Measurements from ENCODE around the gene SMC3.

The SMC3 gene

DNA sequence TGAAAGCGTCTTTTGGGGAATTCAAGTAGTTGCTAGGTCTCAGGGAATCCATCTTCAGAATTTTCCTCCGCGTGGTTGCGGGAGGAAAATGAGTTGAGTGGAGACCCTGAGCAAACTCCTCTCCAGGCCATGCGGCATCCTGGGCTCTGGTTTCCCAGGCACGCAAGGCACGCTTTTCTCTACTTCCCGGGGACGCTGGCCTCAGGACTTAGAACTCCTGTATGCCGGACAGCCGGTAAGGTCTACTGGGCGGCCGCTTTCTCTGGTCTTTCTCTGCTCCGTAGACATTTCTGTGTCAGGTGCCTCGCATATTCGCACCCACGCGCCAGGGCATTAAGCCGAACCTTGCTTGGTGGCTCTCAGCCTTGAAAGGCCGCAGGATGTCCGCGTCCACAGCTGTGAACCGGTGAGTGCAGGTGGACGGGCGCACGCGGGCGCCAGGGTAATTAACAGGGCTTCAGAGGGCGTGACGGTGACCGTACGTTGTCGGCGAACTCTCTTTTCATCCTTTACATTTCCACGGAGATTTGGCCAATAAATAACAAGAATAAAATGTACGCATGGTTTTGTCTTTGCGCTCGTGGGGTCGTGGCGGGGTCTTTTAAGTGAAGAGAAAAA, 75.6 kb downstream of the SMC3 start:
- peak; percentile 19 for DNase-seq (ENCODE audit: low spot score)
- TF ChIP-seq, protein P1, sequence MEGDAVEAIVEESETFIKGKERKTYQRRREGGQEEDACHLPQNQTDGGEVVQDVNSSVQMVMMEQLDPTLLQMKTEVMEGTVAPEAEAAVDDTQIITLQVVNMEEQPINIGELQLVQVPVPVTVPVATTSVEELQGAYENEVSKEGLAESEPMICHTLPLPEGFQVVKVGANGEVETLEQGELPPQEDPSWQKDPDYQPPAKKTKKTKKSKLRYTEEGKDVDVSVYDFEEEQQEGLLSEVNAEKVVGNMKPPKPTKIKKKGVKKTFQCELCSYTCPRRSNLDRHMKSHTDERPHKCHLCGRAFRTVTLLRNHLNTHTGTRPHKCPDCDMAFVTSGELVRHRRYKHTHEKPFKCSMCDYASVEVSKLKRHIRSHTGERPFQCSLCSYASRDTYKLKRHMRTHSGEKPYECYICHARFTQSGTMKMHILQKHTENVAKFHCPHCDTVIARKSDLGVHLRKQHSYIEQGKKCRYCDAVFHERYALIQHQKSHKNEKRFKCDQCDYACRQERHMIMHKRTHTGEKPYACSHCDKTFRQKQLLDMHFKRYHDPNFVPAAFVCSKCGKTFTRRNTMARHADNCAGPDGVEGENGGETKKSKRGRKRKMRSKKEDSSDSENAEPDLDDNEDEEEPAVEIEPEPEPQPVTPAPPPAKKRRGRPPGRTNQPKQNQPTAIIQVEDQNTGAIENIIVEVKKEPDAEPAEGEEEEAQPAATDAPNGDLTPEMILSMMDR (IDR thresholded peaks at IDR 0.05; ENCODE audit: extremely low read depth, insufficient read depth, missing control alignments): no peak
- in situ Hi-C loops (cut with MboI; ENCODE audit: low pct_unique_long_range_greater_than_20kb, low sequenced_read_pairs, unreplicated experiment): no loop called here

DNA sequence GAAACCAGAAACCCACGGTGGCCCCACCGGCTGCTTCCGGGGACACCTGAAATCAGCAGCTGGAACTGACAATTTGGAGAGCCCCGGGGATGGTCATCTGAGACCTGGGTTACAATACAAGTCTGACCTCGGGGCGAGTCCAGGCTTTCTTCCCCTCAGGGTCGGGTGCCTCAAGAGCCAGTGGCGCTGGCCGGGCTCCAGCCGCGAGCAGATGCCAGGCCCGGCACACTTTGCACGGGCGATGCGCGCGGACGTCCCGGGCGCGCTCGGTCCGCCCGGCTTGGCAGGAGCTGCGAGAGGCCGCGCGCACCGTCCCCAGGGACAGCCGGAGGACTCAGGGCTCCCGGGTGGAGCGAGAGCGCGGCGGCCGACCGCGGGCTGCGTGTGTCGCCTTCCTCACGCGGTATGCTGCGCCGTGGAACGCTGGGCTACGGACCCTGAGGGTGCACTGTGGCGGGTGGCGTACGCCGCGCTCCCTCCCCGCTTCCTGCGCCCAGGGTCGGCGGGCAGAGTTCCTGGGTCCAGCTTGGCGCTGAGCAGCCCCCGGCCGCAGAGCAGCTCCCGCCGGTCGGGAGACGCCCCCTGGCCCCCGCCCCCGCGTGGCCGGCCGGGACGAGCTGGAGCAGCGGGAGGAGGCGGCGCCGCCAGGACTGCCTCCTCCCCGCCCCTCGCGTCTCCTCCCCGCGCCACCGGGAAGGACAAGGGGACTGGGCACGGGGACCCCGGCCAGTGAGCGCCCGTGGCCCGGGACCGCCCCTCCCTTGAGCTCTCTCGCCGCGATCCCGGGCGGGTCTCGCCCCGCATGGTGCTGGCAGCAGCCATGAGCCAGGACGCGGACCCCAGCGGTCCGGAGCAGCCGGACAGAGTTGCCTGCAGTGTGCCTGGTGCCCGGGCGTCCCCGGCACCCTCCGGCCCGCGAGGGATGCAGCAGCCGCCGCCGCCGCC, 76.4 kb downstream of the SMC3 start, which contains the start of gene RBM20:
Gene RBM20 (plus strand): TSS at position 684 of the 945 bp plus-strand sequence. CDS start 119 bp downstream, at position 803.
- TF ChIP-seq, protein P1 (IDR thresholded peaks at IDR 0.05; ENCODE audit: extremely low read depth, insufficient read depth, missing control alignments): no peak
- in situ Hi-C loops (cut with MboI; ENCODE audit: low pct_unique_long_range_greater_than_20kb, low sequenced_read_pairs, unreplicated experiment): no loop called here
- peak; percentile 48 for DNase-seq (ENCODE audit: low spot score)

DNA sequence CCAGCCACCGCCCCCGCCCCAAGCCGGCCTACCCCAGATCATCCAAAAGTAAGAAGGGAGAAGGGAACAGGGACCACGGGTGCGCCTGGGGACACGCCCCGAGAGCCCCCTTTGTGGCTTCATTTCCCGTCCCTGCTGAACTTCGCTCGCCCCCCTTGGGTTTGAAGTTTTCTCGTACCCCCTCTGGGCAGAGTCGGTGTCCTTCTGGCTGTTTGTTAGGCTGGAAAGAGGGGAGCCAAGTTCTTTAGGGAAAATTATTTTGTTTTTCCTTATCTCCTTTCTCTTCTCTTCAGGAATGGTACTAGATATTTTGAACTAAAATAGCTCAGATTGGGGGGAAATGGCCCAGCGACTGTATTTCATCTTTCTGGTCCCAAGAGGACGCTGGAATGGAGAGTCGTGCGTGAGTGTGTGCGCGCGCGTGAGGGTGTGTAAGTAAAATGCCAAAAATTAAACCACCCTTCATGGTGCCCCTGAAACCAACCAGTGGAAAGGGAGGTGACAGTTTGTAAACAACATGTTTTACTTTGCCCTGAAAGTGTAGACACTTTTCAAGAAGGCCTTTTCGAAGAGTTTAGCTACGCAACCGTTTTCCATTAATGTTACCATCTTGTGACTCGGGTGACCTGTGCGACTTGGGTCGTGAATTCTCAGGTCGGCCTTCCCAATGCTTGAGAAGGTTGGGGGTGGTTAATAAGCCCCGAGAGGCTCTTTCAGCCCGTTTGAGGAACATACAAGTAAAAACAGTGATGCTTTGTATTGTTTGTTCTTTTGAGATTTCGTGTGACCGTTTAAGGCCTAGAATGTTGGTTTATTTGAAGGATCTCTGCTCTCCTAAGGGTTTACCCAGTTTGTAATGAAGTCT, 77.3 kb downstream of the SMC3 start:
- in situ Hi-C loops (cut with MboI; ENCODE audit: low pct_unique_long_range_greater_than_20kb, low sequenced_read_pairs, unreplicated experiment): no loop called here
- no peak for DNase-seq (ENCODE audit: low spot score)

GRCh38 chr10:110646417-110647135, 79.1 kb downstream of the SMC3 start:
- TF ChIP-seq, protein P1 (IDR thresholded peaks at IDR 0.05; ENCODE audit: extremely low read depth, insufficient read depth, missing control alignments): no peak
- no peak for DNase-seq (ENCODE audit: low spot score)
- in situ Hi-C loops (cut with MboI; ENCODE audit: low pct_unique_long_range_greater_than_20kb, low sequenced_read_pairs, unreplicated experiment): no loop called here

More for the DNA sequence above, 77.3 kb downstream of the SMC3 start:
- TF ChIP-seq, protein P1 (IDR thresholded peaks at IDR 0.05; ENCODE audit: extremely low read depth, insufficient read depth, missing control alignments): no peak

DNA sequence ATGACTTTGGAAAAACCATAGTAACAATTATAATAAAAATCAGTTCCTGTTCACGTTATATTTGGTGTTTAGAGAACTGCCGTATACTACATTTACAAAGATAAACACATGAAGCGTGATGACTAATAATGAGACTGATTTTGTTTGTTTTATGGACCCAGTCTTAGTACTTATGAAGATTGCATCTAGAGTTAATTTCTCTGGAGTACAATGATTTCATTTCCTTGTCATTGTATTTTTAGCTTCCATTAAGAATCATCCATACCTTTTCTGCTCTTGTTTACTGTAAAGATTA, 79.6 kb downstream of the SMC3 start:
- no peak for DNase-seq (ENCODE audit: low spot score)
- in situ Hi-C loops (cut with MboI; ENCODE audit: low pct_unique_long_range_greater_than_20kb, low sequenced_read_pairs, unreplicated experiment): no loop called here
- TF ChIP-seq, protein P1 (IDR thresholded peaks at IDR 0.05; ENCODE audit: extremely low read depth, insufficient read depth, missing control alignments): no peak
